Mesothelial cell of epicardium (in vitro differentiated cells): ENCODE data around the gene SERINC1. TPM values are rescaled to one million over a fixed set of nuclear protein-coding genes. Genes with fewer than 3 reads are reported as not detected.

Experiments
- DNase-seq, 2 experiments: peaks; one replicate each; pipeline ENCODE4 v3.0.0; 2021; ENCODE audit warnings: low spot score in 2 of 2; ENCODE audit not compliant: unreplicated experiment in 2 of 2
- H3K27ac Mint-ChIP-seq: 2 replicates; pipeline ENCODE4 v1.8.0; 2021; ENCODE audit warnings: mixed read lengths
- H3K27me3 Mint-ChIP-seq: 2 replicates; pipeline ENCODE4 v1.8.0; 2021; ENCODE audit warnings: low read depth, mixed read lengths
- H3K36me3 Mint-ChIP-seq: 2 replicates; pipeline ENCODE4 v1.8.0; 2021; ENCODE audit warnings: mixed read lengths
- H3K4me1 Mint-ChIP-seq: 2 replicates; pipeline ENCODE4 v1.8.0; 2021; ENCODE audit warnings: mixed read lengths
- H3K4me3 Mint-ChIP-seq: 2 replicates; pipeline ENCODE4 v1.8.0; 2021; ENCODE audit warnings: mild to moderate bottlenecking, moderate library complexity, mixed read lengths
- H3K9me3 Mint-ChIP-seq: 2 replicates; pipeline ENCODE4 v1.8.0; 2021; ENCODE audit warnings: mixed read lengths
- total RNA-seq: library from RNA; stranded (reverse); gene quantifications from 3 replicates; pipeline ENCODE4 v1.2.1, GENCODE V29; 2021
- TF ChIP-seq, protein P1 (sequence below): fragments of 200-600 bp; sonication (generic); IDR thresholded peaks from one replicate; pipeline ENCODE4 v1.5.0; 2021; ENCODE audit warnings: antibody characterized with exemption; ENCODE audit not compliant: unreplicated experiment

SERINC1 gene
- total RNA-seq, 1 donor from 2014 or later = 99.5 TPM

- H3K4me1 Mint-ChIP-seq = no peaks in the 10 kb centered on the region
- no peak overlapping the region for H3K4me3 Mint-ChIP-seq
Observed at GRCh38 chr6:122422003-122422402, 49.6 kb downstream of the SERINC1 start.

GRCh38 chr6:122416825-122417224 is 54.8 kb downstream of the SERINC1 start:
- TF ChIP-seq, protein P1, sequence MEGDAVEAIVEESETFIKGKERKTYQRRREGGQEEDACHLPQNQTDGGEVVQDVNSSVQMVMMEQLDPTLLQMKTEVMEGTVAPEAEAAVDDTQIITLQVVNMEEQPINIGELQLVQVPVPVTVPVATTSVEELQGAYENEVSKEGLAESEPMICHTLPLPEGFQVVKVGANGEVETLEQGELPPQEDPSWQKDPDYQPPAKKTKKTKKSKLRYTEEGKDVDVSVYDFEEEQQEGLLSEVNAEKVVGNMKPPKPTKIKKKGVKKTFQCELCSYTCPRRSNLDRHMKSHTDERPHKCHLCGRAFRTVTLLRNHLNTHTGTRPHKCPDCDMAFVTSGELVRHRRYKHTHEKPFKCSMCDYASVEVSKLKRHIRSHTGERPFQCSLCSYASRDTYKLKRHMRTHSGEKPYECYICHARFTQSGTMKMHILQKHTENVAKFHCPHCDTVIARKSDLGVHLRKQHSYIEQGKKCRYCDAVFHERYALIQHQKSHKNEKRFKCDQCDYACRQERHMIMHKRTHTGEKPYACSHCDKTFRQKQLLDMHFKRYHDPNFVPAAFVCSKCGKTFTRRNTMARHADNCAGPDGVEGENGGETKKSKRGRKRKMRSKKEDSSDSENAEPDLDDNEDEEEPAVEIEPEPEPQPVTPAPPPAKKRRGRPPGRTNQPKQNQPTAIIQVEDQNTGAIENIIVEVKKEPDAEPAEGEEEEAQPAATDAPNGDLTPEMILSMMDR = no peak
- Mint-ChIP-seq H3K4me1 (no peaks in the 10 kb centered on the region), H3K9me3 (no peaks in the 10 kb centered on the region), H3K27ac (no peak overlapping the region), H3K4me3 (no peak overlapping the region), H3K36me3 (peaks cover 27% of the 10 kb centered on the region), H3K27me3 (no peaks in the 10 kb centered on the region)
- no peak for DNase-seq

More at GRCh38 chr6:122422003-122422402, 49.6 kb downstream of the SERINC1 start:
- no peaks in the 10 kb centered on the region for H3K27me3 Mint-ChIP-seq
- TF ChIP-seq, protein P1 = no peak
- DNase-seq = no peak
- H3K27ac Mint-ChIP-seq = no peak overlapping the region
- H3K9me3 Mint-ChIP-seq = no peaks in the 10 kb centered on the region
- H3K36me3 Mint-ChIP-seq = peaks cover 51% of the 10 kb centered on the region

DNA sequence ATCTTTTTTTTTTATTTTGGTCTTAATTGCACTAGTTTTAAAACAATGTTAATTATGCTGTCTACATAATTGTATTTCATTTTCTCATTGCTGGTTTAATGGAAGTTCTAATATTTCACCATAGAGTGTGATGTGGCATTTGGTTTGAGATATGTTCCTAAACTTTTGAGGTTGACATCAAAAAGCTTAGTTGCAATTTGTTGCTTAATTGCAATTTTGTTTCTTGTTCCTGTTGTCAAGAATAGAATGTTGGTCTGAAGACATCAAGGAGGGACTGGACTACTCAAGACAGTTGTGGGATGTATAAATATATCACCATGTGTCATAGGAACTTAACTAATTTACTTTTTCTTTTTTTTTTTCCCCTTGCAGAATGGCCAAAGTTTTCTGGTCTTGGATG is 59.6 kb downstream of the SERINC1 start:
- Mint-ChIP-seq H3K9me3 (peaks cover 1% of the 10 kb centered on the region), H3K4me3 (no peak overlapping the region), H3K27ac (no peak overlapping the region), H3K27me3 (no peaks in the 10 kb centered on the region), H3K4me1 (peaks cover 17% of the 10 kb centered on the region), H3K36me3 (peaks cover 21% of the 10 kb centered on the region)
- DNase-seq = no peak
- TF ChIP-seq, protein P1 = no peak

DNA sequence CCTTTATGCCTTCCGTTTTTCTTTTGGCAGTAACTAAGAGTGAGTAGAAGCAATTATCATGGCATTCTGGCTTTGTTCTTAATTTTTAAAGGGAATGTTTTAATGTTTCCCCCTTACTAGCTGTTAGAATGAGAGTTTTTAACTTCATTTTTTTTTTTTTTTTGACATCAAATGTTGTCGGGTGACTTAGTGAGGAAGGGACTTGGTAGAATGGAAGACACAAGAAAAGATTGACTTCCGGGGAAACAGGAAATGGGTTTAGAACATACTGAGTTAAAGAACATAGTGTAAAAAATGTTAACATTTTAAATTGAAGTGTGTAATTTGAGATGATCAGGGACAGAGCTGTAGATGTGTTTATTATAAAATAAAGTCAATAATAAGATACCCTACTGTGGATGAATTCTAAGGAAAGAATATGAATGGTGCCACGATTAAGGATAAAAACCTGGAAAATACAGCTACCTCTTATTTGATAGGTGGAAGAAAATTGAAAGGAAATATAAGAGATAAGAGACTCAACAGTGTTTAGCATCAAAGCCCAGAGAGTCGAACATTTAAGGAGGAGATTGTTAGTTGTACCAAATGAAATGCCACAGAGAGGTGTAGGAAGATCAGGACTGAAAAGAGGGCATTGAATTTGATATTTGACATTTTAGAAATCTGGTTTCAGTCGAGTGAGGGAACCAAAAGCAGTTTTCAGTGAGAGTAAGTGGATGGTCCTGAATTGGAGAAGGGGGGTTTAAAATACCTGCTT is 62.7 kb downstream of the SERINC1 start:
- peak overlapping the region; percentile 26 for H3K27ac Mint-ChIP-seq
- no peak for DNase-seq
- peaks cover 24% of the 10 kb centered on the region for H3K4me1 Mint-ChIP-seq
- H3K4me3 Mint-ChIP-seq = no peak overlapping the region
- H3K36me3 Mint-ChIP-seq = peaks cover 27% of the 10 kb centered on the region
- TF ChIP-seq, protein P1 = no peak
- H3K9me3 Mint-ChIP-seq = peaks cover 11% of the 10 kb centered on the region
- no peaks in the 10 kb centered on the region for H3K27me3 Mint-ChIP-seq

DNA sequence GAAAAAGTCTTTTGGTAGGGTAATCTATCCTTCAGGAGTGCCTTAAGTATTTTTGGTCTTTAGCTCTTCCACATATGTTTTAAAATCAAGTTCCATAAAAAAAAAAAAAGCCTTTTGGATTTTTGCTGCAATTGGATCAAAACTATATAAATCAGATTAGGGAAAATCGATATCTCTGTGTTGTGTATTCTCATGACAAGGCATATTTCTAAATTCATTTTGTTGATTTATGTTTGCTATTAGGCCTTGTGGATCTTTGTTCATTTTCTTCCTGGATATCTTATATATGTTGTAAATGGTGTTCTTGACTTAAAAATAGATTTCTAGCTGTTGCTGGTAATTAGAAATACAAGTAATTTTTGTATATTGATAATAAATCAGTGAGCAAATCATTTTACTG is 63.4 kb downstream of the SERINC1 start:
- H3K4me3 Mint-ChIP-seq = no peak overlapping the region
- H3K27ac Mint-ChIP-seq = no peak overlapping the region
- no peak for DNase-seq
- peaks cover 29% of the 10 kb centered on the region for H3K4me1 Mint-ChIP-seq
- H3K36me3 Mint-ChIP-seq = peaks cover 22% of the 10 kb centered on the region
- peaks cover 11% of the 10 kb centered on the region for H3K9me3 Mint-ChIP-seq
- TF ChIP-seq, protein P1 = no peak
- no peaks in the 10 kb centered on the region for H3K27me3 Mint-ChIP-seq
